PC-3 (cell line): Measurements from ENCODE around the gene SCAANT1.

Source experiments
- EZH2phosphoT487 ChIP-seq: fragments of 300-600 bp; sonication (generic); IDR thresholded peaks from 2 replicates; pipeline ENCODE4 v1.6.1; 2018; ENCODE audit warnings: mild to moderate bottlenecking, antibody characterized with exemption, low read length, borderline replicate concordance
- TF ChIP-seq, protein P1 (sequence below): fragments of 300-600 bp; sonication (generic); conservative IDR thresholded peaks from 2 replicates; pipeline ENCODE4 v1.5.1; 2017; ENCODE audit warnings: antibody characterized with exemption, low read depth, mild to moderate bottlenecking, low read length

DNA sequence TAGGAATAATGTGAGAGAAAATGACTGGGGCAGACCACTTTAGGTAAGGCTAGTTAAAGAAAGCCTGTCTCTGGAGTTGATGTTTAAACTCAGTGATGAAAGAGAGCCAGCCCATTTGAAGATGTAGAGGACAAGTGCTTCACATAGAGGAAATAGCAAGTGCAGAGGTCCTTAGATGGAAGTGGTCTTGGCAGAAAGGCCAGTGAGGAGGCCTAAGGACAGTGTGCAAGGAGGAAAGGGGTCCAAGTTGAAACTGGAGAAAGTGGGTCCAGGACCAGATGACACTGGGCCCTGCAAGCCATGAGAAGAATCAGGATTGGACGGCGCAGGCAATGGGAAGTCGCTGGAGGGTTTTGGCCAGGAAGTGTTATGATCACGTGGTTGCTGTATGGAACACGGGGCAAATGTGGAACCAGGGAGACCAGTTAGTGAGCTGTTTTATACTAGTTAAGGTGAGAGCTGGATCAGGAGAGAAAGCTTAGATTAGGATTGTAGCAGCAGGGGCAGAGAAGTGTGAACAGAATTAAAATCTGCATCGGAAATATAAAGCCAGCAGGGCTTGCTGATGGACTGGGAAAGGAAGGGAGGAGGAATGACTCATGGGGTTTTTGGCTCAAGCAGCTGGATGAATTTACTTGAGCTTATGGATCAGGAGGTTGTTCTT lies 48.0 kb upstream of the SCAANT1 start:
- TF ChIP-seq EZH2phosphoT487, result no peak
- TF ChIP-seq, protein P1, sequence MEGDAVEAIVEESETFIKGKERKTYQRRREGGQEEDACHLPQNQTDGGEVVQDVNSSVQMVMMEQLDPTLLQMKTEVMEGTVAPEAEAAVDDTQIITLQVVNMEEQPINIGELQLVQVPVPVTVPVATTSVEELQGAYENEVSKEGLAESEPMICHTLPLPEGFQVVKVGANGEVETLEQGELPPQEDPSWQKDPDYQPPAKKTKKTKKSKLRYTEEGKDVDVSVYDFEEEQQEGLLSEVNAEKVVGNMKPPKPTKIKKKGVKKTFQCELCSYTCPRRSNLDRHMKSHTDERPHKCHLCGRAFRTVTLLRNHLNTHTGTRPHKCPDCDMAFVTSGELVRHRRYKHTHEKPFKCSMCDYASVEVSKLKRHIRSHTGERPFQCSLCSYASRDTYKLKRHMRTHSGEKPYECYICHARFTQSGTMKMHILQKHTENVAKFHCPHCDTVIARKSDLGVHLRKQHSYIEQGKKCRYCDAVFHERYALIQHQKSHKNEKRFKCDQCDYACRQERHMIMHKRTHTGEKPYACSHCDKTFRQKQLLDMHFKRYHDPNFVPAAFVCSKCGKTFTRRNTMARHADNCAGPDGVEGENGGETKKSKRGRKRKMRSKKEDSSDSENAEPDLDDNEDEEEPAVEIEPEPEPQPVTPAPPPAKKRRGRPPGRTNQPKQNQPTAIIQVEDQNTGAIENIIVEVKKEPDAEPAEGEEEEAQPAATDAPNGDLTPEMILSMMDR, result no peak
